HCT116 (cell line): ENCODE data around the gene PCDHGA11. TPM values are rescaled to one million over a fixed set of nuclear protein-coding genes. Genes with fewer than 3 reads are reported as not detected.

Source experiments
- ATAC-seq: fragments of 200-7000 bp; cut with Tn5 transposase; 2 replicates; pipeline ENCODE4 v1.9.1; 2020; ENCODE audit warnings: mild to moderate bottlenecking, moderate library complexity
- BruUV-seq: library from RNA; stranded (reverse); fragments of 400-500 nt; replicated peaks from 2 replicates; lab custom pipeline; 2021; lab: Mats Ljungman, UMichigan
- CTCF ChIA-PET: fragments of 300-600 bp; sonication (Branson Sonifier 250); formaldehyde crosslinking; loops from one replicate; lab custom pipeline; 2021; ENCODE audit warnings: antibody characterized with exemption; lab: Charles Lee
- POLR2A ChIA-PET: fragments of 300-600, 350-600 bp; sonication (Branson Sonifier 250); formaldehyde crosslinking; loops from one replicate; lab custom pipeline; 2021; ENCODE audit warnings: antibody characterized with exemption; lab: Charles Lee
- RAD21 ChIA-PET, 2 experiments: fragments of 300-600 bp; sonication (Branson Sonifier 250); formaldehyde crosslinking; loops; one replicate each; lab custom pipeline; 2023; ENCODE audit warnings: low total read pairs in 2 of 2; ENCODE audit not compliant: uncharacterized antibody in 2 of 2, unreplicated experiment in 2 of 2, low non-redundant PET in 1 of 2; lab: Charles Lee
- DNase-seq: peaks from one replicate; pipeline ENCODE4 v3.0.0-alpha.2; 2010; ENCODE audit warnings: low read depth, low spot score
- H2AFZ ChIP-seq: fragments of 200-600 bp; shearing (Covaris generic), sonication (generic); 2 replicates; pipeline ENCODE4 v1.6.1; 2017; ENCODE audit warnings: low read depth, mixed run types, mixed read lengths, antibody characterized with exemption, low read length; ENCODE audit not compliant: poor library complexity, severe bottlenecking
- H3K27ac ChIP-seq: 2 replicates; pipeline ENCODE4 v1.5.1; 2012; ENCODE audit warnings: low read depth, low read length
- H3K27me3 ChIP-seq: fragments of 200-600 bp; sonication (generic); 2 replicates; pipeline ENCODE4 v1.6.1; 2016; ENCODE audit warnings: mixed run types, low read length, mixed read lengths; ENCODE audit not compliant: insufficient read depth
- H3K36me3 ChIP-seq, 2 experiments: fragments of 200-500 bp in 1 of 2; fragments of 200-600 bp in 1 of 2; sonication (Bioruptor generic) in 1 of 2; sonication (generic) in 1 of 2; 2 replicates each; pipeline versions ENCODE4 v1.5.1 to v1.6.1; 2014 to 2016; ENCODE audit warnings: low read length in 2 of 2, inconsistent platforms in 1 of 2, mixed read lengths in 1 of 2, mixed run types in 1 of 2; ENCODE audit not compliant: insufficient read depth in 2 of 2, control insufficient read depth in 1 of 2
- H3K4me1 ChIP-seq, 2 experiments: fragments of 200-600 bp in 1 of 2; sonication (generic) in 1 of 2; 2 replicates each; pipeline versions ENCODE4 v1.5.1 to v1.6.1; 2012 to 2017; ENCODE audit warnings: low read length in 2 of 2, inconsistent platforms in 1 of 2, mild to moderate bottlenecking in 1 of 2, mixed read lengths in 1 of 2, mixed run types in 1 of 2, moderate library complexity in 1 of 2; ENCODE audit not compliant: insufficient read depth in 2 of 2, control insufficient read depth in 1 of 2
- H3K4me2 ChIP-seq: fragments of 200-600 bp; sonication (generic); 2 replicates; pipeline ENCODE4 v1.6.1; 2017; ENCODE audit warnings: mixed run types, low read length, mixed read lengths
- H3K4me3 ChIP-seq, 2 experiments: fragments of 200-600 bp in 1 of 2; sonication (generic) in 1 of 2; replicated peaks in 1 of 2; 2 replicates each; pipeline ENCODE4 v1.5.1; 2011 to 2016; ENCODE audit warnings: low read length in 2 of 2, control low read depth in 1 of 2, low read depth in 1 of 2, mild to moderate bottlenecking in 1 of 2, mixed read lengths in 1 of 2, mixed run types in 1 of 2
- H3K79me2 ChIP-seq: fragments of 200-600 bp; sonication (generic); 2 replicates; pipeline ENCODE4 v1.6.1; 2017; ENCODE audit warnings: mild to moderate bottlenecking, mixed run types, low read length, moderate library complexity, mixed read lengths; ENCODE audit not compliant: insufficient read depth
- H3K9ac ChIP-seq: fragments of 200-600 bp; sonication (generic); 2 replicates; pipeline ENCODE4 v1.6.1; 2016; ENCODE audit warnings: low read length, mixed read lengths
- H3K9me2 ChIP-seq: fragments of 200-600 bp; sonication (generic), shearing (Covaris generic); 2 replicates; pipeline ENCODE4 v1.6.1; 2017; ENCODE audit warnings: mixed run types, mild to moderate bottlenecking, moderate library complexity; ENCODE audit not compliant: insufficient read depth
- H3K9me3 ChIP-seq, 2 experiments: fragments of 200-500 bp in 1 of 2; fragments of 200-600 bp in 1 of 2; sonication (Bioruptor generic) in 1 of 2; sonication (generic) in 1 of 2; 2 replicates each; pipeline ENCODE4 v1.6.1; 2014 to 2017; ENCODE audit warnings: low read length in 2 of 2, mixed read lengths in 2 of 2, inconsistent platforms in 1 of 2, low read depth in 1 of 2, mild to moderate bottlenecking in 1 of 2, mixed run types in 1 of 2, moderate library complexity in 1 of 2; ENCODE audit not compliant: control insufficient read depth in 1 of 2, insufficient read depth in 1 of 2
- H4K20me1 ChIP-seq: fragments of 200-600 bp; sonication (generic), shearing (Covaris generic); 2 replicates; pipeline ENCODE4 v1.6.1; 2017; ENCODE audit warnings: mixed run types, mild to moderate bottlenecking, moderate library complexity; ENCODE audit not compliant: insufficient read depth
- CEBPB ChIP-seq: IDR thresholded peaks from 2 replicates; pipeline ENCODE4 v1.6.1; 2012; ENCODE audit warnings: low read depth
- EGR1 ChIP-seq: IDR thresholded peaks from 2 replicates; pipeline ENCODE4 v1.6.1; 2012; ENCODE audit warnings: low read depth
- ELF1 ChIP-seq: IDR thresholded peaks from 2 replicates; pipeline ENCODE4 v1.6.1; 2012; ENCODE audit warnings: low read depth, borderline replicate concordance
- EZH2 ChIP-seq: fragments of 200-600 bp; sonication (generic); IDR thresholded peaks from 2 replicates; pipeline ENCODE4 v1.6.1; 2017; ENCODE audit warnings: antibody characterized with exemption, mixed run types
- EZH2phosphoT487 ChIP-seq: fragments of 200-600 bp; IDR thresholded peaks from 2 replicates; pipeline ENCODE4 v1.6.1; 2018; ENCODE audit warnings: antibody characterized with exemption, borderline replicate concordance
- POLR2A ChIP-seq: IDR thresholded peaks from 2 replicates; pipeline ENCODE4 v1.7.0; 2011; ENCODE audit warnings: borderline replicate concordance; ENCODE audit not compliant: insufficient read depth, insufficient read length; ENCODE audit errors: extremely low read depth
- POLR2AphosphoS5 ChIP-seq: IDR thresholded peaks from 2 replicates; pipeline ENCODE4 v1.6.1; 2011; ENCODE audit warnings: mild to moderate bottlenecking, low read depth, low read length, moderate library complexity
- SIN3A ChIP-seq: IDR thresholded peaks from 2 replicates; pipeline ENCODE4 v1.6.1; 2012; ENCODE audit warnings: low read depth
- SP1 ChIP-seq: IDR thresholded peaks from 2 replicates; pipeline ENCODE4 v1.6.1; 2012; ENCODE audit warnings: low read depth
- SRF ChIP-seq: IDR thresholded peaks from 2 replicates; pipeline ENCODE4 v1.6.1; 2012; ENCODE audit warnings: low read depth
- TCF7L2 ChIP-seq: IDR thresholded peaks from 2 replicates; pipeline ENCODE4 v1.7.0; 2011; ENCODE audit warnings: borderline replicate concordance, inconsistent platforms; ENCODE audit not compliant: insufficient read depth, insufficient read length; ENCODE audit errors: extremely low read depth
- YY1 ChIP-seq: IDR thresholded peaks from 2 replicates; pipeline ENCODE4 v1.6.1; 2011; ENCODE audit warnings: low read length, low read depth, moderate library complexity, mild to moderate bottlenecking; ENCODE audit not compliant: insufficient replicate concordance; ENCODE audit errors: extremely low read depth
- ZNF274 ChIP-seq: fragments of 200-500 bp; sonication (Bioruptor generic); IDR thresholded peaks from 2 replicates; pipeline ENCODE4 v1.6.1; 2014; ENCODE audit warnings: mild to moderate bottlenecking, low read depth, low read length, inconsistent platforms
- intact Hi-C: fragments of 100-400 bp; cut with micrococcal nuclease; formaldehyde crosslinking; loops from 2 replicates; pipeline ENCODE4 v1.10.0; 2022
- total RNA-seq: library from RNA; stranded (reverse); gene quantifications from one replicate; pipeline ENCODE4 v1.2.1, GENCODE V29; 2021; ENCODE audit not compliant: unreplicated experiment
- TF ChIP-seq, protein P1 (sequence below): IDR thresholded peaks from 2 replicates; pipeline ENCODE4 v1.6.1; 2011; ENCODE audit warnings: mild to moderate bottlenecking, low read length, moderate library complexity; ENCODE audit not compliant: insufficient replicate concordance; ENCODE audit errors: extremely low read depth
- TF ChIP-seq, protein P2 (sequence below): IDR thresholded peaks from 2 replicates; pipeline ENCODE4 v1.6.1; 2012
- TF ChIP-seq, protein P3 (sequence below): IDR thresholded peaks from 2 replicates; pipeline ENCODE4 v1.6.1; 2012; ENCODE audit warnings: low read depth
- TF ChIP-seq, protein P4 (sequence below): IDR thresholded peaks from 2 replicates; pipeline ENCODE4 v1.6.1; 2012

The PCDHGA11 gene
- total RNA-seq, 1 experiment from 2014 or later, result 0.39 TPM

DNA sequence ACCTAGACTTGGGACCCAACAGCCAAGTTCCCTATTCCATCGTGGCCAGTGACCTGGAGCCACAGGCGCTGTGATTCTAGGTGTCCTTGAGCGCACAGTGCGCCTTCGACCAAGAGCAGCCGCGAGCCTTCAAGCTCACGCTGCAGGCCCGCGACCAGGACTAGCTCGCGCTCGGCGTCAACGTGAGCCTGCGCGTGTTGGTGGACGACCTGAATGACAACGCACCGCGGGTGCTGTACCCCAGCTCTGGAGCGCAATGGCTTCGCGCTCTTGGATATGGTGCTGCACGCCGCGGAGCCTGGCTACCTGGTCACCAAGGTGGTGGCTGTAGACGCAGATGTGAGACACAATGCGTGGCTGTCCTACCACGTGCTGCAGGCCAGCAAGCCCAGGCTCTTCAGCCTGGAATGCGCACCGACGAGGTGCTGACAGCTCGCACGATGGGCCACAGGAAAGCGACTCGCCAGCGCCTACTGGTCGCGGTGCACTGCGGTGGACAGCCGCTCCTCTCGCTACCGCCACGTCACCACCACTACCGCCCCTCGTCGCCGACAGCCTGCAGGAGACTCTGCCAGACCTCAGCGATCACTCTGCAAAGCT lies 20.8 kb downstream of the PCDHGA11 start (continued):
- no peak for TF ChIP-seq POLR2A
- TF ChIP-seq SIN3A, result no peak
- TF ChIP-seq SP1, result no peak
- no peak for TF ChIP-seq SRF
- no peak for TF ChIP-seq EZH2
- TF ChIP-seq, protein P1, sequence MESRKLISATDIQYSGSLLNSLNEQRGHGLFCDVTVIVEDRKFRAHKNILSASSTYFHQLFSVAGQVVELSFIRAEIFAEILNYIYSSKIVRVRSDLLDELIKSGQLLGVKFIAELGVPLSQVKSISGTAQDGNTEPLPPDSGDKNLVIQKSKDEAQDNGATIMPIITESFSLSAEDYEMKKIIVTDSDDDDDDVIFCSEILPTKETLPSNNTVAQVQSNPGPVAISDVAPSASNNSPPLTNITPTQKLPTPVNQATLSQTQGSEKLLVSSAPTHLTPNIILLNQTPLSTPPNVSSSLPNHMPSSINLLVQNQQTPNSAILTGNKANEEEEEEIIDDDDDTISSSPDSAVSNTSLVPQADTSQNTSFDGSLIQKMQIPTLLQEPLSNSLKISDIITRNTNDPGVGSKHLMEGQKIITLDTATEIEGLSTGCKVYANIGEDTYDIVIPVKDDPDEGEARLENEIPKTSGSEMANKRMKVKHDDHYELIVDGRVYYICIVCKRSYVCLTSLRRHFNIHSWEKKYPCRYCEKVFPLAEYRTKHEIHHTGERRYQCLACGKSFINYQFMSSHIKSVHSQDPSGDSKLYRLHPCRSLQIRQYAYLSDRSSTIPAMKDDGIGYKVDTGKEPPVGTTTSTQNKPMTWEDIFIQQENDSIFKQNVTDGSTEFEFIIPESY, result no peak
- no peak for TF ChIP-seq ZNF274
- TF ChIP-seq, all 23 proteins: peak for 0

DNA sequence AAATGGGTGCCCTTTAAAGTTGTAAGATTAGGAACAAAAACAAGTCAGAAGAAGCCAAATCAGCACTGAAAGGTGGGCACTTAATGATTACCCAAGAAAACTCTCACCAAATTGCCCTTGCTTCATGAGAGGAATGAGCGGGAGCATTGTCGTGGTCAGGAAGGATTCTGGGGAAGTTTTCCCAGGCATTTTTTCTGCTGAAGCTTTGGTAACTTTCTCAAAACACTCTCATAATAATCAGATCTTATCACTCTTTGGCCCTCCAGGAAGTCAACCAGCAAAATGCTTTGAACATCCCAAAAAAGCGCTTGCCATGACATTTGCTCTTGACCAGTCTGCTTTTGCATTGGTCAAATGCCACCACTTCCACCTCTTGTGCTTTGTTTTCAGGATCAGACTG lies 44.5 kb downstream of the PCDHGA11 start:
- RAD21 ChIA-PET, result no interaction called here
- CTCF ChIA-PET, result no interaction called here
- POLR2A ChIA-PET, result no interaction called here
- TF ChIP-seq POLR2AphosphoS5 (no peak), EZH2phosphoT487 (no peak), YY1 (no peak), CEBPB (no peak), EGR1 (no peak), EZH2 (no peak), ZNF274 (no peak), TCF7L2 (no peak), ELF1 (no peak), SIN3A (no peak), SRF (no peak)
- TF ChIP-seq, protein P2, sequence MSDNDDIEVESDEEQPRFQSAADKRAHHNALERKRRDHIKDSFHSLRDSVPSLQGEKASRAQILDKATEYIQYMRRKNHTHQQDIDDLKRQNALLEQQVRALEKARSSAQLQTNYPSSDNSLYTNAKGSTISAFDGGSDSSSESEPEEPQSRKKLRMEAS, result no peak
- TF ChIP-seq, protein P3, sequence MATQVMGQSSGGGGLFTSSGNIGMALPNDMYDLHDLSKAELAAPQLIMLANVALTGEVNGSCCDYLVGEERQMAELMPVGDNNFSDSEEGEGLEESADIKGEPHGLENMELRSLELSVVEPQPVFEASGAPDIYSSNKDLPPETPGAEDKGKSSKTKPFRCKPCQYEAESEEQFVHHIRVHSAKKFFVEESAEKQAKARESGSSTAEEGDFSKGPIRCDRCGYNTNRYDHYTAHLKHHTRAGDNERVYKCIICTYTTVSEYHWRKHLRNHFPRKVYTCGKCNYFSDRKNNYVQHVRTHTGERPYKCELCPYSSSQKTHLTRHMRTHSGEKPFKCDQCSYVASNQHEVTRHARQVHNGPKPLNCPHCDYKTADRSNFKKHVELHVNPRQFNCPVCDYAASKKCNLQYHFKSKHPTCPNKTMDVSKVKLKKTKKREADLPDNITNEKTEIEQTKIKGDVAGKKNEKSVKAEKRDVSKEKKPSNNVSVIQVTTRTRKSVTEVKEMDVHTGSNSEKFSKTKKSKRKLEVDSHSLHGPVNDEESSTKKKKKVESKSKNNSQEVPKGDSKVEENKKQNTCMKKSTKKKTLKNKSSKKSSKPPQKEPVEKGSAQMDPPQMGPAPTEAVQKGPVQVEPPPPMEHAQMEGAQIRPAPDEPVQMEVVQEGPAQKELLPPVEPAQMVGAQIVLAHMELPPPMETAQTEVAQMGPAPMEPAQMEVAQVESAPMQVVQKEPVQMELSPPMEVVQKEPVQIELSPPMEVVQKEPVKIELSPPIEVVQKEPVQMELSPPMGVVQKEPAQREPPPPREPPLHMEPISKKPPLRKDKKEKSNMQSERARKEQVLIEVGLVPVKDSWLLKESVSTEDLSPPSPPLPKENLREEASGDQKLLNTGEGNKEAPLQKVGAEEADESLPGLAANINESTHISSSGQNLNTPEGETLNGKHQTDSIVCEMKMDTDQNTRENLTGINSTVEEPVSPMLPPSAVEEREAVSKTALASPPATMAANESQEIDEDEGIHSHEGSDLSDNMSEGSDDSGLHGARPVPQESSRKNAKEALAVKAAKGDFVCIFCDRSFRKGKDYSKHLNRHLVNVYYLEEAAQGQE, result no peak
- TF ChIP-seq, protein P4, sequence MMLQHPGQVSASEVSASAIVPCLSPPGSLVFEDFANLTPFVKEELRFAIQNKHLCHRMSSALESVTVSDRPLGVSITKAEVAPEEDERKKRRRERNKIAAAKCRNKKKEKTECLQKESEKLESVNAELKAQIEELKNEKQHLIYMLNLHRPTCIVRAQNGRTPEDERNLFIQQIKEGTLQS, result no peak

More for the DNA sequence above, 44.5 kb downstream of the PCDHGA11 start:
- ATAC-seq, result no peak
- H3K79me2 ChIP-seq, result no peaks in the 10 kb centered on the region
- no peak overlapping the region for H3K9ac ChIP-seq
- no peaks in the 10 kb centered on the region for H3K4me1 ChIP-seq
- no peak overlapping the region for H3K4me3 ChIP-seq
- intact Hi-C loops, result no loop called here
- H3K9me3 ChIP-seq, result no peaks in the 10 kb centered on the region
- H4K20me1 ChIP-seq, result no peaks in the 10 kb centered on the region
- H2AFZ ChIP-seq, result no peak overlapping the region
- no peak overlapping the region for H3K27ac ChIP-seq
- no peaks in the 10 kb centered on the region for H3K9me2 ChIP-seq
- no peak overlapping the region for H3K4me2 ChIP-seq
- H3K36me3 ChIP-seq, result no peaks in the 10 kb centered on the region
- H3K27me3 ChIP-seq, result no peaks in the 10 kb centered on the region
- DNase-seq, result no peak
- BruUV-seq, result no TSS peak
